PFSK-1 (cell line): Measurements from ENCODE around the gene COPS2.

Experiments
- FOXP2 ChIP-seq: optimal IDR thresholded peaks from 2 replicates; pipeline ENCODE3; 2011; ENCODE audit warnings: borderline replicate concordance, control low read depth, inconsistent platforms; ENCODE audit not compliant: insufficient read depth; ENCODE audit errors: extremely low read length, extremely low read depth
- POLR2AphosphoS5 ChIP-seq: IDR thresholded peaks from 2 replicates; pipeline ENCODE4 v1.6.1; 2012; ENCODE audit warnings: low read depth, mild to moderate bottlenecking, control low read depth, low read length, moderate library complexity
- SIN3A ChIP-seq: IDR thresholded peaks from 2 replicates; pipeline ENCODE4 v1.6.1; 2012; ENCODE audit warnings: mild to moderate bottlenecking, low read length, moderate library complexity, borderline replicate concordance; ENCODE audit not compliant: insufficient read depth
- TAF1 ChIP-seq: IDR thresholded peaks from 2 replicates; pipeline ENCODE4 v1.6.1; 2012; ENCODE audit warnings: low read length, control low read depth, borderline replicate concordance; ENCODE audit not compliant: insufficient read depth

DNA sequence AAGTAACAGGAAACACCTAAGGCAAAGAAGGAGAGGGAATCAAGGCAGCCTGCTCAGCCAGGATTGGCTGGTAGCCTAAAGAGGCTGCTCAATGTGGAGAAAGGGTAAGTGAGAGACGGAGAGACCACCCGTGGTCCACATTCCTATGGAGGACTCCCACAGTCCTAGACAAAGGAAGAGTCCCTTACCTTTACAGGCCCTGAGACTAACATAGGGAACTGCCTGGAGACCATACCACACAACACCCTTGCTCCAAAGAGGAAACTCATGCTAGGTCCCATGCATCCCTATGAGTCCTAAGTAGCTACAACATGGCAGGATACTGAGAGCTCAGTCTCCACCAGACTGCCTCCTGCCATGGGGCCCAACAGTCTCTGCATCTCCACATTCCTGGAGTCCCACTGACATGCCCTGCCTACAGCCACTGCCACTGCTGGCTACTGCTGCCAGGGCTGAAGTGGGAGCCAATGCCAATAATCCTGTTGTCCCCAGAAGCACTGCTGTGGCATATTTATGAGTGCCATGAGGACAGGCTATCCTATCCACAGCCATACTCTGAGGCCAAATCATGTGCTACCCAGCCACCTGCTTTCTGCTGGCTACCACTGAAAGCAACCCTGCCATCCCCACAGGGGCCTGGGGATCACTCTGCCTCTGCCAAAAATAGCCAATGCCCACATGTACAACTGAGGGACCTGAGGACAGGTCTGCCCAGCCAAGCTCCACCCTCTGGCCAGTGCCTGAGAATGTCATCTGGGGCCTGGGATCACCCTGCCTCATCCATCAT, 45.0 kb downstream of the COPS2 start:
- no peak for TF ChIP-seq TAF1
- no peak for TF ChIP-seq FOXP2
- no peak for TF ChIP-seq POLR2AphosphoS5
- TF ChIP-seq SIN3A, result no peak
